ENCODE data around the gene CAMK2N1. TPM values are rescaled to one million over a fixed set of nuclear protein-coding genes. Genes with fewer than 3 reads are reported as not detected.

CAMK2N1 gene
- polyA plus RNA-seq (2013), result 56.8 and 62.5 TPM in 2 replicates

DNA sequence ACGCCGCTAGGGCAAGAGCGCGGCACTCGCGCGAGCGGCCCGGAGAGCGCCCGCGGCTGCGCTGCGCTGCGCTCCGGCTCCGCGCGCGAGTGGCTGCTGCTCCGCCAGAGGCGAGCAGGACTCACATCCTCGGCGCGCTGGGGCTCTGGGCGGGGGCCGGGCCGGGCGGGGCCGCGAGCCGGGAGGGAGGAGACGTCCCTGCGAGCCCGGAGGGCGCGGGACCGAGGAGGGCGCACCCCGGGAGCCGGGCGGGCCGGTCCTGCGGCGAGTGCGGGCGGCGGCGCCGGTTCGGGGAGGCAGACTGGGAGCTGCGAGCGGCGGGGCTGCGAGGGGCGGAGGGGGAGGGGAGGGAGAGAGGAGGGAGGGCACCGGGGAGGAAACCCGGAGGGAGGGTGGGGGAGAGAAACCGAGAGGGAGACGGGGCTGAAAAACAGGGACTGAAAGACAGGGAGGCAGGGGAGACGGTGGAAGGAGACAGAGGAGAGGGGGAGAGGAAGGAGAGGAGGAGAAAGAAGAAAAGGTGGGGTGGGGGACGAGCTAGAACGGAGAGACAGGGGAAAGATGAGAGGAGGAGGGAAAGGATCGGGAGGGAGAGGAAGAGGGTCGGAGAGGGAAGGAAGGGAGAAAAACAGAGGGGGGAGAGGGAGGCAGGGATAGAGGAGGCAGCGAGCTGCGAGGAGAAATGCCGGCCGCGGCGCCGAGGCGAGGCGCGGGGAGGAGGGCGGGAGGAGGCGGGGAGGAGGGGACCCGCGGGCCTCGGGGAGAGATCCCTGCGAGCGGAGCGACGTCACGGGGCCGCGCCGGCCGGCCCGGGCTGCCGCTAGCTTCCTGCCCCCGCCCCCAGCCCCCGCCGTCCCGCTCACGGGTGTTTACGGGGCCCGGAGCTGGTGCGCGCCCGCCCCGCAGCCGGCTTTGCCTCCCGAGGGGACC lies at the start of gene CAMK2N1:
CAMK2N1 (minus strand) TSS at position 684 of the 930 bp plus-strand sequence. CDS start 831 bp downstream, outside the sequence.
- H3K4ac ChIP-seq (ENCODE audit: low read depth, low read length), result peak within 1 kb of the TSS; percentile 43
- H2BK12ac ChIP-seq (ENCODE audit: low read length), result peak within 1 kb of the TSS; percentile 47
- no peaks in the 10 kb centered on the region for H3K36me3 ChIP-seq (ENCODE audit: control insufficient read depth in 1 of 2, insufficient read depth in 2 of 2, low read length in 2 of 2)
- peaks cover 14% of the 10 kb centered on the region for H3K79me2 ChIP-seq (ENCODE audit: control insufficient read depth, insufficient read depth, low read length, poor library complexity)
- peak within 1 kb of the TSS; percentile 65 for H3K4me2 ChIP-seq (ENCODE audit: low read length)
- no peak within 1 kb of the TSS for H2BK5ac ChIP-seq (ENCODE audit: low read depth, low read length, poor library complexity)
- H4K12ac ChIP-seq (ENCODE audit: low read depth, low read length), result peak within 1 kb of the TSS; percentile 67
- peak within 1 kb of the TSS; percentile 65 for H2BK120ac ChIP-seq (ENCODE audit: insufficient read depth, low read length, poor library complexity)
- H3K79me1 ChIP-seq (ENCODE audit: low read length), result peaks cover 16% of the 10 kb centered on the region
- peak within 1 kb of the TSS; percentile 6 for H3K27ac ChIP-seq (ENCODE audit: low read depth, low read length)
- H3K4me3 ChIP-seq (ENCODE audit: low read depth, low read length), result peak within 1 kb of the TSS; percentile 67
- H3K18ac ChIP-seq (ENCODE audit: low read length), result peak within 1 kb of the TSS; percentile 71
- peak; percentile 72 to 81 for DNase-seq
- peak within 1 kb of the TSS; percentile 73 for H3K14ac ChIP-seq (ENCODE audit: low read length)
- H4K91ac ChIP-seq (ENCODE audit: low read depth, low read length), result peak within 1 kb of the TSS; percentile 80
- H3K9ac ChIP-seq (ENCODE audit: low read length), result peak within 1 kb of the TSS; percentile 19
- H3K27me3 ChIP-seq (ENCODE audit: insufficient read depth, low read length), result peaks cover 6% of the 10 kb centered on the region
- H2AFZ ChIP-seq (ENCODE audit: insufficient read depth, low read length, poor library complexity), result peak within 1 kb of the TSS; percentile 87
- WGBS (ENCODE audit: extremely low coverage, insufficient coverage, insufficient read length), result no CpG with 5 or more reads among the region's 104 CpGs
- no peaks in the 10 kb centered on the region for H3K9me3 ChIP-seq (ENCODE audit: insufficient read depth, low read depth, low read length)
- H3K4me1 ChIP-seq (ENCODE audit: control insufficient read depth in 1 of 2, insufficient read depth in 2 of 2, low read length in 2 of 2), result peaks cover 7 to 14% of the 10 kb centered on the region in 2 experiments
- peak within 1 kb of the TSS; percentile 84 for H4K8ac ChIP-seq (ENCODE audit: low read depth, low read length)
- no peak within 1 kb of the TSS for H3K23ac ChIP-seq (ENCODE audit: low read length)
- H2AK5ac ChIP-seq (ENCODE audit: low read length), result peak within 1 kb of the TSS; percentile 26

DNA sequence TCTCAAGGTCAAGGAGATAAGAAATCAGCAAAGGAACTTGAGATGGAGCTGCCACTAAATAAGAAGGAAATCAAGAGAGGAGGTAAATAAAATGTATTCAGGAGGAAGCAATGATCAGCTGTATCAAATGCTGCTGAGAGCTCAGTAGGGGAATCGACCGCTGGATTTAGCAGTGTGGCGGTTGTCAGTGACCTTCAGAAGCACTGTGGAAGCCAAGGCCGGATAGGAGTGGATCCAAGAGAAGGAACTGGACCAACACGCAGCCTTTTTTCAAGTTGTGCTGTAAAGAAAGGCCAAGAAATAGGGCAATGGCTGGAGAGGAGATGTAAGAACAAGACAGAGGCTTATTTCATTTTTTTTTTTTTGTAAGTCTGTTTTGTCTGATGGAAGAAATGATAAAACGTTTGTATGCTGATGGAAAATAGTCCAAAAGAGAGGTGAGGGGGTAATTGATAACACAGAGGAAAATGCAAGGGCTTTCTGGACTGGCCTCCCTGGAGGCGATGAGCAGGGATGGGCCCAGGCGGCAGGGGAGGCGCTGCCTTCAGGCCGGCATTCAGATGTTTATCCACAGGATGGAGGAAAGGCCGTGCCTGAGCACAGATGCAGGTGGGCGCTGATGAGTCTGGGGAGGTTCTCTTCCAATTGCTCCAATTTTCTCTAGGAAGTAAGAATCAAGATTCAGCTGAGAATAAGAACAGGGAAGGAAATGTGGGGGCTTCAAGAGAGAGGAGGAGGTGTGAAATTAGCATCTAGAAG lies 48.8 kb upstream of the CAMK2N1 start:
- no peak overlapping the region for H3K27ac ChIP-seq (ENCODE audit: low read depth, low read length)
- H3K4me2 ChIP-seq (ENCODE audit: low read length), result no peak overlapping the region
- no peak overlapping the region for H3K14ac ChIP-seq (ENCODE audit: low read length)
- no peaks in the 10 kb centered on the region for H3K79me2 ChIP-seq (ENCODE audit: control insufficient read depth, insufficient read depth, low read length, poor library complexity)
- no CpG with 5 or more reads among the region's 12 CpGs for WGBS (ENCODE audit: extremely low coverage, insufficient coverage, insufficient read length)
- H3K79me1 ChIP-seq (ENCODE audit: low read length), result no peaks in the 10 kb centered on the region
- H2BK5ac ChIP-seq (ENCODE audit: low read depth, low read length, poor library complexity), result no peak overlapping the region
- H4K8ac ChIP-seq (ENCODE audit: low read depth, low read length), result no peak overlapping the region
- H3K9me3 ChIP-seq (ENCODE audit: insufficient read depth, low read depth, low read length), result no peaks in the 10 kb centered on the region
- no peak overlapping the region for H4K91ac ChIP-seq (ENCODE audit: low read depth, low read length)
- H3K9ac ChIP-seq (ENCODE audit: low read length), result no peak overlapping the region
- H3K23ac ChIP-seq (ENCODE audit: low read length), result no peak overlapping the region
- no peak overlapping the region for H2AFZ ChIP-seq (ENCODE audit: insufficient read depth, low read length, poor library complexity)
- no peak overlapping the region for H2AK5ac ChIP-seq (ENCODE audit: low read length)
- no peak for DNase-seq
- H3K4me1 ChIP-seq (ENCODE audit: control insufficient read depth in 1 of 2, insufficient read depth in 2 of 2, low read length in 2 of 2), result no peaks in the 10 kb centered on the region
- H2BK12ac ChIP-seq (ENCODE audit: low read length), result no peak overlapping the region
- no peaks in the 10 kb centered on the region for H3K27me3 ChIP-seq (ENCODE audit: insufficient read depth, low read length)
- H4K12ac ChIP-seq (ENCODE audit: low read depth, low read length), result no peak overlapping the region
- H3K36me3 ChIP-seq (ENCODE audit: control insufficient read depth in 1 of 2, insufficient read depth in 2 of 2, low read length in 2 of 2), result no peaks in the 10 kb centered on the region
- H3K18ac ChIP-seq (ENCODE audit: low read length), result no peak overlapping the region
- no peak overlapping the region for H3K4ac ChIP-seq (ENCODE audit: low read depth, low read length)
- no peak overlapping the region for H3K4me3 ChIP-seq (ENCODE audit: low read depth, low read length)
- H2BK120ac ChIP-seq (ENCODE audit: insufficient read depth, low read length, poor library complexity), result no peak overlapping the region

DNA sequence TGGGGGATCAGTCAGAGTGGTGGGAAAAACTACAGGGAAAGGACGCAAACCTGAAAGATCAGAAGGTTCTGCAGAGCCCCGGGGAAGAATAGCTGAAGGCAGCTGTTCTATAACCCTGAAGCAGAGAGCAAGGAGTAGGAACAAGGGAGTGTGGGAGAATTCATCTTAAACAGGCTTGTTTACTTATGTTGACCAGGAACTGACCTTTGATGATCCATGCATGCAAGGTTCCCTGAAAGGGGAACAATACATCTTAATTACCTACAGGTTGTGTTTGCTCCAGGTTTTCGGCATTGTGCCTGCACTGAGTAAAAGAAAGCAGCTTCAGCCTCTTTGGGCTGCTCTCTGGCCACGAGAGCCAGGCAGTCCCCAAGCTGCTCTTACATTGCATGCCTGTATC lies 47.6 kb upstream of the CAMK2N1 start:
- WGBS (ENCODE audit: extremely low coverage, insufficient coverage, insufficient read length), result no CpG with 5 or more reads among the region's 4 CpGs
- H3K23ac ChIP-seq (ENCODE audit: low read length), result no peak overlapping the region

GRCh38 chr1:20530901-20531300 lies 44.9 kb upstream of the CAMK2N1 start:
- no peak overlapping the region for H2BK12ac ChIP-seq (ENCODE audit: low read length)
- H3K23ac ChIP-seq (ENCODE audit: low read length), result no peak overlapping the region
- H3K18ac ChIP-seq (ENCODE audit: low read length), result no peak overlapping the region
- H2AK5ac ChIP-seq (ENCODE audit: low read length), result no peak overlapping the region
- no peak overlapping the region for H3K4ac ChIP-seq (ENCODE audit: low read depth, low read length)
- no peak overlapping the region for H4K91ac ChIP-seq (ENCODE audit: low read depth, low read length)
- H2BK5ac ChIP-seq (ENCODE audit: low read depth, low read length, poor library complexity), result no peak overlapping the region
- no peak overlapping the region for H3K27ac ChIP-seq (ENCODE audit: low read depth, low read length)
- H2BK120ac ChIP-seq (ENCODE audit: insufficient read depth, low read length, poor library complexity), result no peak overlapping the region
- no peak overlapping the region for H3K4me3 ChIP-seq (ENCODE audit: low read depth, low read length)
- no peaks in the 10 kb centered on the region for H3K9me3 ChIP-seq (ENCODE audit: insufficient read depth, low read depth, low read length)
- H3K79me2 ChIP-seq (ENCODE audit: control insufficient read depth, insufficient read depth, low read length, poor library complexity), result no peaks in the 10 kb centered on the region
- H3K79me1 ChIP-seq (ENCODE audit: low read length), result no peaks in the 10 kb centered on the region
- H3K4me1 ChIP-seq (ENCODE audit: control insufficient read depth in 1 of 2, insufficient read depth in 2 of 2, low read length in 2 of 2), result no peaks in the 10 kb centered on the region
- no peak overlapping the region for H3K4me2 ChIP-seq (ENCODE audit: low read length)
- no peak overlapping the region for H3K9ac ChIP-seq (ENCODE audit: low read length)
- no peak overlapping the region for H3K14ac ChIP-seq (ENCODE audit: low read length)
- no peak overlapping the region for H4K12ac ChIP-seq (ENCODE audit: low read depth, low read length)
- peak; percentile 97 to 100 for DNase-seq
- no peaks in the 10 kb centered on the region for H3K27me3 ChIP-seq (ENCODE audit: insufficient read depth, low read length)
- H4K8ac ChIP-seq (ENCODE audit: low read depth, low read length), result no peak overlapping the region
- no CpG with 5 or more reads among the region's 6 CpGs for WGBS (ENCODE audit: extremely low coverage, insufficient coverage, insufficient read length)
- no peak overlapping the region for H2AFZ ChIP-seq (ENCODE audit: insufficient read depth, low read length, poor library complexity)
- no peaks in the 10 kb centered on the region for H3K36me3 ChIP-seq (ENCODE audit: control insufficient read depth in 1 of 2, insufficient read depth in 2 of 2, low read length in 2 of 2)

More for the DNA sequence above, 47.6 kb upstream of the CAMK2N1 start:
- Histone ChIP-seq H3K27ac (ENCODE audit: low read depth, low read length) (no peak overlapping the region), H3K36me3 (ENCODE audit: control insufficient read depth in 1 of 2, insufficient read depth in 2 of 2, low read length in 2 of 2) (no peaks in the 10 kb centered on the region), H4K8ac (ENCODE audit: low read depth, low read length) (no peak overlapping the region), H3K18ac (ENCODE audit: low read length) (no peak overlapping the region), H3K9ac (ENCODE audit: low read length) (no peak overlapping the region), H2AK5ac (ENCODE audit: low read length) (no peak overlapping the region), H2BK120ac (ENCODE audit: insufficient read depth, low read length, poor library complexity) (no peak overlapping the region), H4K91ac (ENCODE audit: low read depth, low read length) (no peak overlapping the region), H3K4me1 (ENCODE audit: control insufficient read depth in 1 of 2, insufficient read depth in 2 of 2, low read length in 2 of 2) (no peaks in the 10 kb centered on the region), H2BK5ac (ENCODE audit: low read depth, low read length, poor library complexity) (no peak overlapping the region), H2AFZ (ENCODE audit: insufficient read depth, low read length, poor library complexity) (no peak overlapping the region), H3K27me3 (ENCODE audit: insufficient read depth, low read length) (no peaks in the 10 kb centered on the region), H2BK12ac (ENCODE audit: low read length) (no peak overlapping the region), H3K4me2 (ENCODE audit: low read length) (no peak overlapping the region), H4K12ac (ENCODE audit: low read depth, low read length) (no peak overlapping the region), H3K4ac (ENCODE audit: low read depth, low read length) (no peak overlapping the region), H3K4me3 (ENCODE audit: low read depth, low read length) (no peak overlapping the region), H3K14ac (ENCODE audit: low read length) (no peak overlapping the region), H3K79me1 (ENCODE audit: low read length) (no peaks in the 10 kb centered on the region), H3K9me3 (ENCODE audit: insufficient read depth, low read depth, low read length) (no peaks in the 10 kb centered on the region), H3K79me2 (ENCODE audit: control insufficient read depth, insufficient read depth, low read length, poor library complexity) (no peaks in the 10 kb centered on the region)
- DNase-seq, result no peak

Measured in trophoblast cell (in vitro differentiated cells and primary cell).